Gastroesophageal sphincter (tissue), 4 donors: Measurements from ENCODE around the gene AMH. TPM values are rescaled to one million over a fixed set of nuclear protein-coding genes. Genes with fewer than 3 reads are reported as not detected.

Experiments used
- ATAC-seq: fragments of 150-250 bp; one replicate; pipeline ENCODE4 v1.9.1; 2016; ENCODE audit warnings: mild to moderate bottlenecking, moderate library complexity
- H3K27ac ChIP-seq, 4 donors: fragments of 200-600 bp; sonication (generic) in 3 of 4; 1 replicate in 3 of 4; 2 replicates in 1 of 4; pipeline ENCODE4 v1.5.1; 2016 to 2019
- H3K27me3 ChIP-seq: fragments of 200-600 bp; sonication (generic); one replicate; pipeline ENCODE4 v1.5.1; 2019
- H3K36me3 ChIP-seq, 2 donors: fragments of 200-600 bp; sonication (generic); one replicate each; pipeline ENCODE4 v1.5.1; 2019; ENCODE audit warnings: control low read depth in 1 of 2
- H3K4me1 ChIP-seq, 3 donors: fragments of 200-600 bp; sonication (generic); 1 replicate in 2 of 3; 2 replicates in 1 of 3; pipeline ENCODE4 v1.5.1; 2016 to 2019; ENCODE audit warnings: control low read depth in 2 of 3
- H3K4me3 ChIP-seq, 2 donors: fragments of 200-600 bp; sonication (generic); one replicate each; pipeline ENCODE4 v1.5.1; 2019; ENCODE audit warnings: mild to moderate bottlenecking in 1 of 2, moderate library complexity in 1 of 2
- H3K9me3 ChIP-seq, 3 donors: fragments of 200-600 bp; sonication (generic); one replicate each; pipeline ENCODE4 v1.5.1; 2017 to 2019; ENCODE audit warnings: control low read depth in 2 of 3
- EP300 ChIP-seq: sonication (generic); formaldehyde crosslinking; IDR thresholded peaks from one replicate; pipeline ENCODE4 v1.6.1; 2017; ENCODE audit warnings: antibody characterized with exemption, mild to moderate bottlenecking
- POLR2A ChIP-seq, 2 donors: fragments of 450-650 bp; IDR thresholded peaks; one replicate each; pipeline ENCODE4 v1.6.1; 2017; ENCODE audit warnings: antibody characterized with exemption in 2 of 2, mild to moderate bottlenecking in 2 of 2, moderate library complexity in 1 of 2
- POLR2AphosphoS5 ChIP-seq: sonication (generic); formaldehyde crosslinking; IDR thresholded peaks from one replicate; pipeline ENCODE4 v1.6.1; 2017; ENCODE audit warnings: antibody characterized with exemption
- WGBS, 2 donors: methylation state at CpG; one replicate each; pipeline ENCODE4 v1.1.5; 2018; ENCODE audit warnings: low coverage in 1 of 2; 5-methylcytosine and 5-hydroxymethylcytosine counted together
- total RNA-seq, 4 donors: library from RNA; depleted of rRNA; stranded (reverse); fragments of >200 nt; gene quantifications; one replicate each; pipeline ENCODE4 v1.1.0, GENCODE V29; 2016
- TF ChIP-seq, protein P1 (sequence below), 4 experiments: fragments of 200-600 bp in 2 of 4; fragments of 450-650 bp in 2 of 4; sonication (generic) in 1 of 4; IDR thresholded peaks; one replicate each; pipeline ENCODE4 v1.5.1; 2017 to 2019; ENCODE audit warnings: antibody characterized with exemption in 4 of 4, mild to moderate bottlenecking in 2 of 4, moderate library complexity in 2 of 4

The AMH gene
- total RNA-seq, 4 donors from 2014 or later: 0.23 to 1.2 (median 0.47) TPM

DNA sequence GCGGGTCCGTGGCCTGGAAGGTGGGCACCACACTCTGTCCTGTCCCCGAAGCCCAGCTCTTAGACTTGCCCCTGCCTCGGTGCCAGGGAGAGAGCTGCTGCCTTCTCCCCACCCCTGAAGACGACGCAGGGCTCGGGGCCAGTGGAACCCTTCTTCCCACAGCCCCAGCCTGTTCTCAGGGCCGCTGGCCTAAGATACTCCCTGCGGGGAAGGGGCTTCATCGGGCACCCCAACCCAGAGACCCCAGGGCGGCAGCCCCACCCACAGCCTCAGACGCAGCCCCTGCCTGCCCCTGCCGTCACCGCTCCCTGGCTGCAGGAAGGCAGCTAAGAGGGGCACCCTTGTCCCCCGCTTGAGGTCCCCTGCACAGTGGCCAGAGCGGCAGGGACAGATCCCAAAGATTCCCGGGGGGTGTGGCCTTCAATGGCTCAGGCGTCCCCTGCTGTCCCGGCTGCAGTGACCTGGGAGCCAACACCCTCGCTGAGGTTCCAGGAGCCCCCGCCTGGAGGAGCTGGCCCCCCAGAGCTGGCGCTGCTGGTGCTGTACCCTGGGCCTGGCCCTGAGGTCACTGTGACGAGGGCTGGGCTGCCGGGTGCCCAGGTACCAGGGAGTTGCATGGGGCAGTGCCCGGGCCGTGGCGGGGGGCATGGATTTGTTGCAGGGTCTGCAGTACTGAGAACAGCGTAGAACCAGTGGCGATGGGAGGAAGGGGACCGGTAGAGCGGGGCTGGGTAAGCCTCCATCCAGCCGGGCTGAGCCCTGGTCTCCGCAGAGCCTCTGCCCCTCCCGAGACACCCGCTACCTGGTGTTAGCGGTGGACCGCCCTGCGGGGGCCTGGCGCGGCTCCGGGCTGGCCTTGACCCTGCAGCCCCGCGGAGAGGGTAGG is 1.0 kb downstream of the AMH start:
- peaks cover 0 to 46% of the 10 kb centered on the region in 2 donors for H3K36me3 ChIP-seq
- H3K4me1 ChIP-seq: peaks cover 0 to 58% (median 33%) of the 10 kb centered on the region in 3 donors
- H3K27me3 ChIP-seq: peaks cover 60% of the 10 kb centered on the region
- no peak overlapping the region for H3K27ac ChIP-seq
- no peak overlapping the region for H3K4me3 ChIP-seq
- no CpG with 5 or more reads among the region's 43 CpGs for WGBS, 2 donors
- no peaks in the 10 kb centered on the region for H3K9me3 ChIP-seq
- TF ChIP-seq EP300 (no peak), POLR2AphosphoS5 (peak; percentile 10)
- peak; percentile 6 for ATAC-seq

DNA sequence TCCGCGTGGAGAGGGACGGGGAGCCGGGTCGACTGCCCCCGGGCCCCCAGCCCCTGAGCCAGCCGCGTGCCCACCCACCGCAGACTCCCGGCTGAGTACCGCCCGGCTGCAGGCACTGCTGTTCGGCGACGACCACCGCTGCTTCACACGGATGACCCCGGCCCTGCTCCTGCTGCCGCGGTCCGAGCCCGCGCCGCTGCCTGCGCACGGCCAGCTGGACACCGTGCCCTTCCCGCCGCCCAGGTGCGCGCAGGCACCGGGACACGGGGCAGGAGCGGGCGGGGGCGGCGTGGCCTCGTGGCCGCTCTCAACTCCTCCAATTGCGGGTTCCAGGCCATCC is 1.6 kb downstream of the AMH start:
- no CpG with 5 or more reads among the region's 40 CpGs for WGBS, 2 donors
- peak overlapping the region in 1 of 2 donors; percentile 28 for H3K4me3 ChIP-seq

DNA sequence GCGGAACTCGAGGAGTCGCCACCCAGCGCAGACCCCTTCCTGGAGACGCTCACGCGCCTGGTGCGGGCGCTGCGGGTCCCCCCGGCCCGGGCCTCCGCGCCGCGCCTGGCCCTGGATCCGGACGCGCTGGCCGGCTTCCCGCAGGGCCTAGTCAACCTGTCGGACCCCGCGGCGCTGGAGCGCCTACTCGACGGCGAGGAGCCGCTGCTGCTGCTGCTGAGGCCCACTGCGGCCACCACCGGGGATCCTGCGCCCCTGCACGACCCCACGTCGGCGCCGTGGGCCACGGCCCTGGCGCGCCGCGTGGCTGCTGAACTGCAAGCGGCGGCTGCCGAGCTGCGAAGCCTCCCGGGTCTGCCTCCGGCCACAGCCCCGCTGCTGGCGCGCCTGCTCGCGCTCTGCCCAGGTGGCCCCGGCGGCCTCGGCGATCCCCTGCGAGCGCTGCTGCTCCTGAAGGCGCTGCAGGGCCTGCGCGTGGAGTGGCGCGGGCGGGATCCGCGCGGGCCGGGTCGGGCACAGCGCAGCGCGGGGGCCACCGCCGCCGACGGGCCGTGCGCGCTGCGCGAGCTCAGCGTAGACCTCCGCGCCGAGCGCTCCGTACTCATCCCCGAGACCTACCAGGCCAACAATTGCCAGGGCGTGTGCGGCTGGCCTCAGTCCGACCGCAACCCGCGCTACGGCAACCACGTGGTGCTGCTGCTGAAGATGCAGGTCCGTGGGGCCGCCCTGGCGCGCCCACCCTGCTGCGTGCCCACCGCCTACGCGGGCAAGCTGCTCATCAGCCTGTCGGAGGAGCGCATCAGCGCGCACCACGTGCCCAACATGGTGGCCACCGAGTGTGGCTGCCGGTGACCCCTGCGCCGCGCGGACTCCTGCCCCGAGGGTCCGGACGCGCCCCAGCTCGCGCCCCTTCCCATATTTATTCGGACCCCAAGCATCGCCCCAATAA is 2.3 kb downstream of the AMH start:
- Histone ChIP-seq H3K9me3 (no peaks in the 10 kb centered on the region), H3K27me3 (peaks cover 71% of the 10 kb centered on the region), H3K4me3 (peak overlapping the region in 1 of 2 donors; percentile 28), H3K27ac (no peak overlapping the region), H3K4me1 (peaks cover 0 to 57% (median 33%) of the 10 kb centered on the region in 3 donors), H3K36me3 (peaks cover 0 to 34% of the 10 kb centered on the region in 2 donors)
- no peak for ATAC-seq
- WGBS, 2 donors: no CpG with 5 or more reads among the region's 125 CpGs
- TF ChIP-seq, protein P1, sequence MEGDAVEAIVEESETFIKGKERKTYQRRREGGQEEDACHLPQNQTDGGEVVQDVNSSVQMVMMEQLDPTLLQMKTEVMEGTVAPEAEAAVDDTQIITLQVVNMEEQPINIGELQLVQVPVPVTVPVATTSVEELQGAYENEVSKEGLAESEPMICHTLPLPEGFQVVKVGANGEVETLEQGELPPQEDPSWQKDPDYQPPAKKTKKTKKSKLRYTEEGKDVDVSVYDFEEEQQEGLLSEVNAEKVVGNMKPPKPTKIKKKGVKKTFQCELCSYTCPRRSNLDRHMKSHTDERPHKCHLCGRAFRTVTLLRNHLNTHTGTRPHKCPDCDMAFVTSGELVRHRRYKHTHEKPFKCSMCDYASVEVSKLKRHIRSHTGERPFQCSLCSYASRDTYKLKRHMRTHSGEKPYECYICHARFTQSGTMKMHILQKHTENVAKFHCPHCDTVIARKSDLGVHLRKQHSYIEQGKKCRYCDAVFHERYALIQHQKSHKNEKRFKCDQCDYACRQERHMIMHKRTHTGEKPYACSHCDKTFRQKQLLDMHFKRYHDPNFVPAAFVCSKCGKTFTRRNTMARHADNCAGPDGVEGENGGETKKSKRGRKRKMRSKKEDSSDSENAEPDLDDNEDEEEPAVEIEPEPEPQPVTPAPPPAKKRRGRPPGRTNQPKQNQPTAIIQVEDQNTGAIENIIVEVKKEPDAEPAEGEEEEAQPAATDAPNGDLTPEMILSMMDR (IDR thresholded peaks at IDR 0.05): no peak
- TF ChIP-seq EP300: no peak

More for the DNA sequence above, 1.6 kb downstream of the AMH start:
- Histone ChIP-seq H3K4me1 (peaks cover 0 to 58% (median 33%) of the 10 kb centered on the region in 3 donors), H3K36me3 (peaks cover 0 to 40% of the 10 kb centered on the region in 2 donors), H3K9me3 (no peaks in the 10 kb centered on the region), H3K27me3 (peaks cover 65% of the 10 kb centered on the region), H3K27ac (no peak overlapping the region)
- TF ChIP-seq, protein P1 (IDR thresholded peaks at IDR 0.05): no peak
- no peak for TF ChIP-seq POLR2AphosphoS5
- ATAC-seq: no peak

DNA sequence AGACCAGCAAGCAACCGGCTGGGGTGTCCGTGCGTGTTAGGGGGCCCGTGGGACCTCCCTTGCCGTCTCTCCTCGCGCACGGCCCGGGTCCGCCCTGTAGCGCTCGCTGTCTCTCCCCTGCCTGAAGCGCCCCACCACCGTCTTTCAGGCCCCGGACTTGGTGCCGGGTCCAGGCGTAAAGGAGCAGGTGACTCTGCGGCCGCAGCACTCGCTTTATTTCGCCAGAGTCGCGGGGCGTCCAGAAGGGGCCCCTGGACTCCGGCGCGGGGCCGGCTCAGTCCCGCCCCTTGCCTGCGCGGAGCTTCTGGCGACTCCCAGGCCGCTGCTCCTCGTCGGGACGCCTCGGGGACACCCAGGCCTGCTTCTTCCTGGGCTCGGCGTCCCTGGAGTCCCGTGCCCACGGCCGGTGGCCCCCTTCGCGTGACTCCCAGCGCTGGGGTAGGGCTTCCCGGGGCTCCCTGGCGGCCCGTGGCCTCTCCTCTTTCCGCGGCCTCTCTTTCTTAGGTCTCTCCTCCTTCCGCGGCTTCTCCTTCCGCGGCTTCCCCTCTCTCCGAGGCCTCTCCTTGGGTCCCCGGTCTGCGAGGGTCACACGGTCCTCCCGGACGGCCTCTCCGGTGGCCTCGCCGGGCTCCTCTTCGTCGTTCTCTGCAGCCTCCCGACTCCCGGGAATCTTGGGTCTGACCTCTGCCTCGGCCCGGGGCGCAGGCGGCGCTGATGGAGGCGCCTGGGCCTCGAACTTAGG is 3.1 kb downstream of the AMH start:
- Histone ChIP-seq H3K4me3 (peak overlapping the region in 1 of 2 donors; percentile 28), H3K27me3 (peaks cover 71% of the 10 kb centered on the region)
- ATAC-seq: no peak

More for the DNA sequence above, 3.1 kb downstream of the AMH start:
- Histone ChIP-seq H3K9me3 (no peaks in the 10 kb centered on the region), H3K36me3 (peaks cover 0 to 25% of the 10 kb centered on the region in 2 donors), H3K4me1 (peaks cover 0 to 48% (median 33%) of the 10 kb centered on the region in 3 donors), H3K27ac (no peak overlapping the region)
- TF ChIP-seq EP300: no peak
- no peak for TF ChIP-seq POLR2A (IDR thresholded peaks at IDR 0.05)
- TF ChIP-seq POLR2AphosphoS5: no peak
- TF ChIP-seq, protein P1 (IDR thresholded peaks at IDR 0.05): no peak
- WGBS, 2 donors: 8% methylated on average over 45 of the region's 74 CpGs; no CpG with 5 or more reads in 1 of the 2 donors
